Hematopoietic multipotent progenitor cell (in vitro differentiated cells): ENCODE results near the gene LCAT. TPM values are rescaled to one million over a fixed set of nuclear protein-coding genes. Genes with fewer than 3 reads are reported as not detected.

Experiments used
- DNase-seq, 3 donors: peaks; one replicate each; pipeline ENCODE4 v3.0.0-alpha.2; 2011 to 2015; ENCODE audit warnings: low read depth in 2 of 3, low spot score in 2 of 3
- total RNA-seq: library from RNA; depleted of rRNA; stranded (reverse); fragments of >200 nt; gene quantifications from one replicate; pipeline ENCODE4 v1.2.3, GENCODE V29; 2012

LCAT gene
- total RNA-seq, 1 donor: 3.5 TPM

- DNase-seq: peak in 2 of 3 donors; percentile 23 to 46
Measured at GRCh38 chr16:67969254-67970039, 25.5 kb upstream of the LCAT start.

DNA sequence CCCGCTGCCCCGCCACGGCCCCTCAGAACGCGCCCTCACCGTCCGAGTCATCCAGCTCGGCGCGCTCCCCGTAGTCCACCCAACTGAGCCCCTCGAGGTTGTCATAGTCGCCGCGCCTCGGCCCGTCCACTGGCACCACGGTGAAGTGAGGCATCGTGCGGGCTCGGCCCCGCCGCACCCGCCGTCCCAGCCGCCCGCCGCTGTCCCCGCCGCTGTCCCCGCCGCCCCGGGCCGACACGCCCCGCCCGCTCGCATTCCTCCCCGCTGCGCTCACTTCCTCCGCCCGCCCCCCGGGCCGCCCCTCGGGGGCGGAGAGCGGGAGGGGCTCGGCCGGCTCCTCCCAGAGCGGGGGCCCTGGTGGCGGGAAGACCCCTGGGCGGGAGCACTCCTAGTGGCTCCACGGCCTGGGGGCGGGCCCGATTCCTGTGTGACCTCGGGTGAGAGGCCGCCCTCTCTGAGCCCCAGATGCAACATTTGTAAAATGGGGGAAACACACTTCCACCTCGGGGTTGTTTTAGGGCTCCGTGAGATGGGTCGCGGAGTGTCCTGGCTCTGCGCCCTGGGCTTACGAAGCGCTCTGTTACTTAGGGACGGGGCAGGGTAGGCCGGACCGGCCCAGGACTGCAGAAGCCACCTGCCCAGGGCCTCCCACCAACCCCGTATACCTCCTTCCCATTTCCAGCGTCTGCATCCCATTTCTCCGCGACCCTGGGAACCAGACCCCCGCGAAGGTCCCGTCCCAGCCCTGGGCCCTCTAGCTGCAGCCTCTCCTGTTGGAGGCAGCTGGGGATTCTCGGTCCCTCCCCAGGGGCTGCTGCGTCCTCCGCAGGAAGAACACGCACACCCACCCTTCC is 24.7 kb upstream of the LCAT start, which contains the start of gene SLC12A4:
TSS of gene SLC12A4 (minus strand) at position 238 of the 854 bp plus-strand sequence. CDS start at position 154, 84 bp downstream.
- peak; percentile 58 to 90 (median 83) for DNase-seq

- DNase-seq: peak in 2 of 3 donors; percentile 22 to 31
Measured at GRCh38 chr16:67967958-67968399, 24.1 kb upstream of the LCAT start.

DNA sequence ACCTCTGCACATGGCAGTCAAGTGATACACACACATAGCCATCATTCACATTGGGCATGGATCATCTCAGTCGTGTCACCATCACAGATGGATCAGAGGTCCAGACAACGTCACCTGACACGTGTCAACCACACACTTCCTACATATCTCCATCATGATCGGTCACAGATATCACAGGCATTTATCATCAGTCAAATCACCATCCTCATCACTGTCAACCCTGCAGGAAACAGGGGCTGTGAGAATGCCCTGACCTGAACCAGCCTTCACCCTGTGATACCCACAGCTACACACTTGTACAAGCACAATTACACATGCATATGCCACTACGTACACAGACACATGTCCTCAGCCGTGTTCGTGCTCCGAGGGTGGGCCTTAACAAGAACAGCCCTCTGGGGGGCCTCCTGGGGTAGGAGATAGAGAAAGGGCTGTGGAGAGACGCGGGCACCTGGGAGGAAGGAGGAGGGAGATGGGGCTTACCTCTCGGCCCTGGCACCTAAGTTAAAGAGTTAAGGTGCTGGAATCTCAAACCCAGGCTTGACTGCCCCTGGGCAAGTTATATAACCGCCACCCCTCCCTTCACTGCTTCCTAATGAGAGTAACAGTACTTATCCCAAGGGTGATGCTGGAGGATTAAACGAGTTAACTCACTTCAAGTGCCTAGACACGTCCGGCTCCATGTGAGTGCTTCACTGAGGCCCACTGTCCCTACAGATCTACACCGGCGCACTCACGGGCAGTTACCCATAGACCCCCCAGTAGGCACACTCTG is 23.4 kb upstream of the LCAT start:
- peak in 2 of 3 donors; percentile 18 to 40 for DNase-seq

GRCh38 chr16:67966549-67967182 is 22.7 kb upstream of the LCAT start:
- no peak for DNase-seq

DNA sequence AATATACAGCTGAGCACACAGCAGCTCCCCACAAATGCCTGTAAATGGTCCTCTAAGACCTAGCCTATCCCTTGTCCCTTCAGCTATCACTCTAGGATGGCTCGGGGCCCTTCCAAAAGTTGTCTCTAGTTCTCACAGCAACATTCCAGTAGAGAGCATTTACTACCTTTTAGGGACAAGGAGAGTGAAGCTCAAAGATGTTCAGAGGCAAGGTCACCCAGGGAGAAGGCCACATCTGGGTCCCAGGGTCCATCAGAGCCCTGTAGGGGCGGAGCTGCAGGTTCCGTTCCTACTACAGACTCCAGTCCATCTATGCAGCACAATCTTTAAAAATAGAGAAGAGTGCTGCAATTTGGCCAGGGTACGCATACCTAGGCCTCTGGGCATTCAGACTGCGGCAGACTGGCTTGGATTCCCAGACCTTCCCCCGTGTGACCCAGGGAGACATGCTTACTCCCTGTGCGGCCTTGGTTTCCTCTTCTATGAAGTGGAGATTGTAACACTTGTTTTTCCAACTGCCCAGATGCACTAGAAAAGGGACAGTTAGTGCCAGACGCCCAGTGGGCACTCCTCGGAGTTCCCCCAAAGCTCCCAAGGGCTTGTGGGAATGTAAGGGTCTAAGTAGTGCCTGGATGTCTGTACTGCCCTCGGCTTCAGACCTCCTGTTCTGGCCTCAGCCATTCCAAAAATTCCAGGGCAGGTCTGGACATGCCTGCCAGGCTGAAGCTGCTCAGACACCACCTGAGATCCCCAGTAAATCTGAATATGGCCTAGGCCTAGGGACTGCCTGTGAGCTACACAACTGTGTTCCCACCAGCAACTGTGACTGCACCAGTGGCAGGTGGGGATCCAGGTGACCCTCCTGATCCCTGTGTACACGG is 22.0 kb upstream of the LCAT start:
- DNase-seq: no peak

DNA sequence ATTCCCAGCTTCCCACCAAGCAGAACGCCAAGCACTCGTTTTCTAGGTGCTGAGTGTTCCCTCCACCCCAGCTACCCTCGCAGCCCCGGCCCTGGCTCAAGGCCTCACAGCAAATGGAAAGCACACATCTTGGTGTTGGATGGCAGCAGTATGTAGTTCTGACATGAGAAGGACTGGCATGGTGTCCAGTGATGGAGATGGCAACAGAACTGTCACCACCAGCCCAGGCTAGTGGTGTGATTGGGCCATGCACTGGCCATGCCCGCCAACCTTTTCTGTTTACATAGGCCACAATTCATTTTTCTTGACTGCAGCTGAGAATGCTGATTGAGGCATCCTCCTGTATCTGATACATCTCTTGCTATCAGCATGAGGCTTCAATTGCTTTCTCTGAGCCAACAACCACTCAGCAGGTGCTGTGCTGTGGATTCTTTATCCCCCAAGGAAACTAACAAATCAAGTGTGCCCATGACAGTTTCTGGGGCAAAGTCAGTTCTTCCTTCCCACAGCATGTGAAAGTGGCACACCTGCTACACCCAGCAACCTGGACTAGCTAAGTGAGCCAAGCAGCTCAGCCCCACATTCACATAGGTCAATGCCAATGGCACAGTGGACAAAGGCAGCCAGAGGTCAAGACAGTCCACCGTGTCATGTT is 20.7 kb upstream of the LCAT start:
- no peak for DNase-seq

- no peak for DNase-seq
Measured at GRCh38 chr16:67963662-67964321, 19.9 kb upstream of the LCAT start.

GRCh38 chr16:67963292-67963661 is 19.4 kb upstream of the LCAT start:
- no peak for DNase-seq

- DNase-seq: no peak
Measured at GRCh38 chr16:67962135-67962534, 18.2 kb upstream of the LCAT start.

DNA sequence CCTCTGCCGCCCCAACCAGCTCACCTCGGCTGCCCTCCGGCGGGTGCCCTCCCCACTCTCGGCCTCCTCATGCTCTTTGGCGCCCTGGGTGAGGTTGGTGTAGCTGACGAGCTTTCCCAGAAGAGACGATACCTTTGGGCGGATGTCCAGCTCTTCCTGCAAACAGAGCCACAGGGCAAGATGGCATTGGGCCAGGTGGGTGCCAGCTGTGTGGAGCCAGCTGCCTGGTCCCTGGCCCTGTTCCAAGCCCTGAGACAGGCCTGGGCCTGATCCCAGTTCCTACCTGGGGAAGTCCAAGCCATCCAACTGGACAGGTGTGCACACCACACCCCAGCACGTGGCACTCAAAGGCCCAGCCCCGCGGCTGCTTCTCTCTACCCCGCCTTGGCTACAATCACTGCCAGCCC is 17.6 kb upstream of the LCAT start:
- DNase-seq: no peak

DNA sequence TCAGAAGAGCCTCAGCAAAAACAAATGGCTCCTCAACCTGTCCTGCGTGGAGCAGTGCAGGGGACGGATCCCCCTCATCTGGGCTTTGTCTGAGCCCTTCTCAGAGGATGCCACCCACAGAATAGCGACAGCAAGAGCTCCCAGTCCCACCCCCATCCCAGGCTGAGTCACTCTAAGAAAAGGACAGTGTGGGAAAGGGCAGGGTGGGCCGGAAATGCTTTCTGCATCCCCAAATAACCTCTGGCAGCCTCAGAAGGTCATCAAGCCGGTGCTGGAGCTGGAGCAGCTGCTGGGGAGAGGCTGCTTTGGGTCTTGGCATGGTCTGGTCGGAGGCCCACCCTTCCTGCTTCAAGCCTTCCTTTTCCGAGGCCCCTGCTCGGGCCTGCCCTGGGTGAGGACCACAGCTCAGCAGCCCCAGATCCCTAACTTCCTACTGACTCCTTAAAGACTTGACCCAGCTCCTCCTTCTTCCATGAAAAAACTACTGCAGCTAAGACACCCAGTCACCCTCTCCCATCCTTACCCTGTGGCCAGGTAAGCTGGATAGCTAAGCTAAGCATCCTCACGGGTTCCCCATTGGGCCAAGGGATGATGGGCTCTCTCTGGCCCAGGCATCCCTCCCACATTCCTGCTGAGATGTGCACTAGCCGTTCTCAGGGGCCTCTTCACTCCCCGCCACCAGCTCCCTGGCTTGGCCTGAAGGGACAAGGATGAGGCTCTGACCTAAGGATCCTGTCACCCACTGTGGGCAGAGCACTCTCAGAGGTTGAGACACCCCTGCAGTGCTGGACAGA is 15.8 kb upstream of the LCAT start:
- no peak for DNase-seq

GRCh38 chr16:67957622-67958021 is 13.7 kb upstream of the LCAT start:
- DNase-seq: no peak

DNA sequence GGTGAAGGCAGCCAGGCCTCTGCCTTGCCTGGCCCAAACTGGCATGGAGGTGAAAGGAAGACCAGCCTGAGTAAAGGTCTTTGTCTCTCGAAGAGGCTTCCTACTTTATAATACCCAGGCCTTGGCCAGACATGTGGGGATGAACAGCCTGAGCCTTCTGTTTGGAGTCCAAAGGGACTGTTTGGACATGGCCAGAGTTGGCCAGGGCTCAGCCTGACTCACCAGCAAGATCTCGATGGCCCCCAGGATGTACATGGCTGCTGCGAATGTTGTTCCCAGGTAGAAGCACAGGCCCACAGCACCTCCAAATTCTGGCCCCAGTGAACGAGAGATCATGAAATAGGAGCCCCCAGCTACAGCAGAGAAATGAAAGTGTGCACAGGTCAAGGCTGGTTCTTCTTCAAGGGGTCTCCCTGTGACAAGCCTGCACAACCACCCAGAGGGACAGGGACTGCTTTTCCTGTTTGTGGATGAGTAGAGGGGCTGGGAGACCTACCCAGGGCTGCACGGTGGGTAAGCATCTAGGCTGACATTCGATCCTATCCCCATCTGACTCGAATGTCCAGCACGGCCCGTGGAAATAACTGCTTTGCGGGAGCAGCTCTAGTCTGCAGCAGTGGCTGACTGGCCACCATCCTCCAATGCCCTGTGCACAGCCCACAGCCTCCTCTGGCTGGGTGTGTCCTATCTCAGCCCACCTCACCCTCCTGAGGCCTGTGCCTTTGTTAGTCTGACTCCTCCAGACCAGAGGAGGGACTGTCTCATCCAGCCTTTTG is 10.7 kb upstream of the LCAT start:
- DNase-seq: no peak

GRCh38 chr16:67953641-67954375 is 9.9 kb upstream of the LCAT start:
- no peak for DNase-seq

GRCh38 chr16:67951485-67951884 is 7.6 kb upstream of the LCAT start:
- DNase-seq: no peak
